HepG2 (cell line): ENCODE results near the gene ZNF213. TPM values are rescaled to one million over a fixed set of nuclear protein-coding genes. Genes with fewer than 3 reads are reported as not detected.
A peak's percentile ranks its signal among the peaks of the same experiment; 100 is the strongest.

ENCODE experiments used
- ATAC-seq: fragments of 200-7000 bp; cut with Tn5 transposase; 3 replicates; pipeline ENCODE4 v1.9.1; 2020; ENCODE audit warnings: mild to moderate bottlenecking, moderate library complexity
- BruUV-seq: library from RNA; stranded (reverse); fragments of 400-500 nt; replicated peaks from 2 replicates; lab custom pipeline; 2021; lab: Mats Ljungman, UMichigan
- CTCF ChIA-PET: fragments of 300-600 bp; formaldehyde crosslinking; extraction: SDS; loops from one replicate; lab custom pipeline; 2021; ENCODE audit warnings: low total read pairs, inconsistent platforms, low intra/inter-chr PET ratio; lab: Yijun Ruan, JAX
- POLR2A ChIA-PET: fragments of 350-600 bp; sonication (Branson Sonifier 250); formaldehyde crosslinking; loops from one replicate; lab custom pipeline; 2020; ENCODE audit warnings: antibody characterized with exemption, inconsistent platforms; lab: Yijun Ruan, JAX
- DNase-seq: peaks from one replicate; pipeline ENCODE4 v3.0.0-alpha.2; 2015; ENCODE audit warnings: low spot score
- FAIRE-seq: peaks from 3 replicates; lab custom pipeline; 2011; peaks lifted over from hg19 to GRCh38; lab: Jason Lieb, UNC
- H2AFZ ChIP-seq: one replicate; pipeline ENCODE4 v1.6.1; 2011; ENCODE audit warnings: low read length, inconsistent platforms
- H3K27ac ChIP-seq: fragments of 300-600 bp; 3 replicates; pipeline ENCODE4 v1.8.0; 2011; ENCODE audit warnings: mixed run types, mild to moderate bottlenecking, mixed read lengths, low read length, inconsistent platforms; ENCODE audit not compliant: insufficient read depth; ENCODE audit errors: extremely low read length
- H3K27me3 ChIP-seq, 2 experiments: fragments of 200-600 bp in 1 of 2; 2 replicates in 1 of 2; 3 replicates in 1 of 2; pipeline versions ENCODE4 v1.6.0 to v1.8.0; 2011; ENCODE audit warnings: low read length in 2 of 2, mild to moderate bottlenecking in 2 of 2, moderate library complexity in 2 of 2, inconsistent platforms in 1 of 2; ENCODE audit not compliant: insufficient read depth in 2 of 2, control insufficient read depth in 1 of 2
- H3K36me3 ChIP-seq, 2 experiments: fragments of 200-600 bp in 1 of 2; replicated peaks in 1 of 2; 2 replicates in 1 of 2; 3 replicates in 1 of 2; pipeline versions ENCODE4 v1.5.1 to v1.8.0; 2011; ENCODE audit warnings: low read length in 2 of 2, inconsistent platforms in 1 of 2; ENCODE audit not compliant: insufficient read depth in 2 of 2, control insufficient read depth in 1 of 2
- H3K4me1 ChIP-seq: 2 replicates; pipeline ENCODE4 v1.5.1; 2012; ENCODE audit warnings: low read length, inconsistent platforms; ENCODE audit not compliant: insufficient read depth
- H3K4me2 ChIP-seq: 2 replicates; pipeline ENCODE4 v1.6.0; 2011; ENCODE audit warnings: low read depth, low read length, inconsistent platforms
- H3K4me3 ChIP-seq, 3 experiments: fragments of 200-600 bp in 1 of 3; sonication (generic), shearing (Covaris generic) in 1 of 3; replicated peaks in 1 of 3; 2 replicates each; pipeline ENCODE4 v1.5.1; 2011 to 2016; ENCODE audit warnings: low read length in 3 of 3, inconsistent platforms in 2 of 3, low read depth in 2 of 3, mild to moderate bottlenecking in 2 of 3, control low read depth in 1 of 3, mixed read lengths in 1 of 3; ENCODE audit not compliant: insufficient read depth in 1 of 3
- H3K79me2 ChIP-seq: one replicate; pipeline ENCODE4 v1.6.1; 2011; ENCODE audit warnings: low read length, inconsistent platforms; ENCODE audit not compliant: insufficient read depth
- H3K9ac ChIP-seq: 2 replicates; pipeline ENCODE4 v1.6.0; 2011; ENCODE audit warnings: mild to moderate bottlenecking, low read depth, low read length, inconsistent platforms; ENCODE audit not compliant: insufficient read depth
- H3K9me3 ChIP-seq: 2 replicates; pipeline ENCODE4 v1.5.1; 2012; ENCODE audit warnings: mild to moderate bottlenecking, low read length
- H4K20me1 ChIP-seq: 2 replicates; pipeline ENCODE4 v1.6.0; 2011; ENCODE audit warnings: inconsistent platforms, mild to moderate bottlenecking, low read length, moderate library complexity; ENCODE audit not compliant: insufficient read depth
- HNF1B ChIP-seq: sonication (generic); formaldehyde crosslinking; IDR thresholded peaks from 2 replicates; pipeline ENCODE4 v1.5.1; 2020; ENCODE audit warnings: mild to moderate bottlenecking, moderate library complexity, missing genetic modification reagents
- HNRNPH1 ChIP-seq: fragments of 200-400 bp; formaldehyde crosslinking; optimal IDR thresholded peaks from 2 replicates; pipeline ENCODE3; 2017; ENCODE audit warnings: mild to moderate bottlenecking, low read depth, low read length
- IRF9 ChIP-seq: sonication (generic); formaldehyde crosslinking; IDR thresholded peaks from 2 replicates; pipeline ENCODE4 v1.8.0; 2022; ENCODE audit warnings: missing genetic modification reagents, mild to moderate bottlenecking, borderline replicate concordance
- MAZ ChIP-seq, 2 experiments: sonication (generic) in 1 of 2; formaldehyde crosslinking in 1 of 2; IDR thresholded peaks; 2 replicates each; pipeline versions ENCODE4 v1.5.0 to v1.6.1; 2012 to 2020; ENCODE audit warnings: low read depth in 2 of 2, mild to moderate bottlenecking in 2 of 2, borderline replicate concordance in 1 of 2, improper control_type of control experiment in 1 of 2, low read length in 1 of 2, missing genetic modification reagents in 1 of 2, moderate library complexity in 1 of 2
- MXD3 ChIP-seq: IDR thresholded peaks from 2 replicates; pipeline ENCODE4 v1.6.1; 2016; ENCODE audit warnings: mild to moderate bottlenecking, missing biosample characterization, missing genetic modification reagents
- TAF1 ChIP-seq: sonication (generic); formaldehyde crosslinking; IDR thresholded peaks from 2 replicates; pipeline ENCODE4 v1.4.0; 2020; ENCODE audit warnings: missing genetic modification reagents
- ZBTB4 ChIP-seq: sonication (generic); formaldehyde crosslinking; IDR thresholded peaks from 2 replicates; pipeline ENCODE4 v1.4.0; 2020; ENCODE audit warnings: missing genetic modification reagents, mild to moderate bottlenecking, borderline replicate concordance
- ZNF317 ChIP-seq: sonication (generic); formaldehyde crosslinking; IDR thresholded peaks from 2 replicates; pipeline ENCODE4 v1.5.0; 2020; ENCODE audit warnings: mild to moderate bottlenecking, missing genetic modification reagents
- ZNF446 ChIP-seq: sonication (generic); formaldehyde crosslinking; IDR thresholded peaks from 2 replicates; pipeline ENCODE4 v1.5.0; 2020; ENCODE audit warnings: mild to moderate bottlenecking, missing genetic modification reagents
- ZNF816 ChIP-seq: sonication (generic); formaldehyde crosslinking; IDR thresholded peaks from 2 replicates; pipeline ENCODE4 v1.8.0; 2022; ENCODE audit warnings: missing genetic modification reagents, mild to moderate bottlenecking, borderline replicate concordance
- WGBS: methylation state at CpG from one replicate; pipeline ENCODE4 v1.1.6; 2017; ENCODE audit warnings: low lambda C conversion rate; 5-methylcytosine and 5-hydroxymethylcytosine counted together
- in situ Hi-C: cut with HindIII; loops from 2 replicates; pipeline ENCODE4 v1.10.0; 2017; ENCODE audit warnings: low pct_unique_long_range_greater_than_20kb; ENCODE audit not compliant: extremely low pct_ligation_motif_present
- intact Hi-C: fragments of 100-400 bp; cut with micrococcal nuclease; formaldehyde crosslinking; loops from one replicate; pipeline ENCODE4 v1.10.0; 2022; ENCODE audit not compliant: unreplicated experiment
- polyA plus RNA-seq, 8 experiments: library from polyadenylated mRNA; depleted of rRNA in 3 of 8; stranded (reverse) in 7 of 8; unstranded in 1 of 8; fragments of >200 nt; fragmentation: Illumina TruSeq in 4 of 8; extraction: Trizol in 4 of 8; gene quantifications; 2 replicates each; pipeline versions ENCODE4 v1.2.1 to v1.2.3, GENCODE V29; 2011 to 2016; ENCODE audit warnings: low read depth in 4 of 8, missing spikeins in 1 of 8, mixed read lengths in 1 of 8; ENCODE audit not compliant: insufficient read depth in 1 of 8
- total RNA-seq, 5 experiments: library from RNA; depleted of rRNA; stranded (reverse); fragments of >200 nt; fragmentation: Illumina TruSeq; extraction: Trizol; gene quantifications; 2 replicates each; pipeline ENCODE4 v1.2.3, GENCODE V29; 2016; ENCODE audit warnings: low read depth in 1 of 5

ZNF213 gene
- total and polyA plus RNA-seq, 2 of the 13 experiments (the other 11 are each of a cell fraction or from before 2014, with no cell fraction given): 0.59 to 0.97 TPM

- ChIA-PET POLR2A (interaction anchor here (1.0 to 1.8 kb wide), 8 partner anchors 8 to 81 kb away, joined by 3 to 20 read pairs (median 5); partner anchors contain the start of gene ZNF213), CTCF (no interaction called here)
- Histone ChIP-seq H3K4me2 (peak overlapping the region; percentile 96), H3K9me3 (no peaks in the 10 kb centered on the region), H3K36me3 (no peaks in the 10 kb centered on the region), H3K79me2 (no peaks in the 10 kb centered on the region), H3K9ac (peak overlapping the region; percentile 41; the same call in 1 of the 2 replicates), H3K4me3 (peak overlapping the region; percentile 64 to 83 (median 72); a peak in 5 of 6 replicates), H4K20me1 (no peaks in the 10 kb centered on the region), H3K4me1 (peaks cover 62% of the 10 kb centered on the region), H2AFZ (no peak overlapping the region), H3K27me3 (no peaks in the 10 kb centered on the region; a peak in 2 of 5 replicates), H3K27ac (no peak overlapping the region)
- FAIRE-seq (no peak), ATAC-seq (no peak), DNase-seq (no peak)
- WGBS: 44% methylated on average over 29 of the region's 42 CpGs
- no TSS peak for BruUV-seq
- intact Hi-C loops (no loop called here), in situ Hi-C loops (no loop called here)
- TF ChIP-seq MAZ (IDR thresholded peaks at IDR 0.05; ENCODE audit: borderline replicate concordance, low read depth, low read length): 0 out of 2 replicates have a peak, but pooled peaks have one; percentile 17
- TF ChIP-seq MAZ (CRISPR knock-in tag; IDR thresholded peaks at IDR 0.05; ENCODE audit: low read depth): no peak
- TF ChIP-seq ZBTB4 (CRISPR knock-in tag): no peak
- TF ChIP-seq ZNF816 (CRISPR knock-in tag): 0 out of 2 replicates have a peak, but pooled peaks have one; percentile 23
- TF ChIP-seq ZNF317 (CRISPR knock-in tag): 0 out of 2 replicates have a peak, but pooled peaks have one; percentile 6
- TF ChIP-seq IRF9 (CRISPR knock-in tag): 0 out of 2 replicates have a peak, but pooled peaks have one; percentile 27
- 0 out of 2 replicates have a peak, but pooled peaks have one; percentile 5 for TF ChIP-seq HNF1B (CRISPR knock-in tag)
- TF ChIP-seq ZNF446 (CRISPR knock-in tag): peak; percentile 18; the same call in 1 of the 2 replicates
- TF ChIP-seq MXD3: 0 out of 2 replicates have a peak, but pooled peaks have one; percentile 32
- 0 out of 2 replicates have a peak, but pooled peaks have one; percentile 11 for TF ChIP-seq TAF1 (CRISPR knock-in tag)
- TF ChIP-seq HNRNPH1: no peak
Measured at GRCh38 chr16:3183445-3184139, 48.8 kb downstream of the ZNF213 start.
